Measurements from ENCODE around the gene LPAR1.
"Not testable (repeated sequence)": the region's sequence is repeated elsewhere in the genome, so short reads cannot be mapped to it uniquely, and the experiment has no call there.

LPAR1 gene

GRCh38 chr9:110856772-110857171, 181.5 kb downstream of the LPAR1 start:
- DNase-seq = no peak

GRCh38 chr9:110850401-110851135, 187.7 kb downstream of the LPAR1 start:
- DNase-seq = peak in 1 of 3 experiments; percentile 10

- DNase-seq = no peak
These were observed 190.6 kb downstream of the LPAR1 start for GRCh38 chr9:110847671-110848070.

- DNase-seq = no peak
These were observed 192.1 kb downstream of the LPAR1 start for GRCh38 chr9:110846215-110846614.

- DNase-seq = no peak
These were observed 194.1 kb downstream of the LPAR1 start for GRCh38 chr9:110844121-110844520.

- no peak for DNase-seq
These were observed 195.3 kb downstream of the LPAR1 start for GRCh38 chr9:110842986-110843385.

- DNase-seq = peak in 1 of 3 experiments; percentile 7
These were observed 196.1 kb downstream of the LPAR1 start for GRCh38 chr9:110842169-110842568.

GRCh38 chr9:110837401-110838005, 200.8 kb downstream of the LPAR1 start:
- DNase-seq = no peak

GRCh38 chr9:110835859-110836271, 202.4 kb downstream of the LPAR1 start:
- DNase-seq = no peak

GRCh38 chr9:110835404-110835803, 202.9 kb downstream of the LPAR1 start:
- DNase-seq = no peak

- DNase-seq = no peak
These were observed 205.3 kb downstream of the LPAR1 start for GRCh38 chr9:110832926-110833325.

GRCh38 chr9:110830495-110830894, 207.8 kb downstream of the LPAR1 start:
- no peak for DNase-seq

GRCh38 chr9:110828264-110828663, 210.0 kb downstream of the LPAR1 start:
- DNase-seq = no peak

- not testable (repeated sequence) for DNase-seq
These were observed 211.9 kb downstream of the LPAR1 start for GRCh38 chr9:110826400-110826799.

GRCh38 chr9:110825950-110826349, 212.3 kb downstream of the LPAR1 start:
- no peak for DNase-seq

GRCh38 chr9:110825129-110825528, 213.1 kb downstream of the LPAR1 start:
- DNase-seq = not testable (repeated sequence)

Data from NCI-H1417 (cell line).